PFSK-1 (cell line): ENCODE measurements around the gene PRRC2B.

Experiments used
- FOXP2 ChIP-seq: optimal IDR thresholded peaks from 2 replicates; pipeline ENCODE3; 2011; ENCODE audit warnings: borderline replicate concordance, control low read depth, inconsistent platforms; ENCODE audit not compliant: insufficient read depth; ENCODE audit errors: extremely low read length, extremely low read depth
- POLR2AphosphoS5 ChIP-seq: IDR thresholded peaks from 2 replicates; pipeline ENCODE4 v1.6.1; 2012; ENCODE audit warnings: low read depth, mild to moderate bottlenecking, control low read depth, low read length, moderate library complexity
- REST ChIP-seq, 2 experiments: IDR thresholded peaks; 2 replicates each; pipeline versions ENCODE4 v1.6.1 to v1.8.0; 2011 to 2012; ENCODE audit warnings: low read depth in 2 of 2, low read length in 2 of 2, control low read depth in 1 of 2, inconsistent platforms in 1 of 2, mild to moderate bottlenecking in 1 of 2, moderate library complexity in 1 of 2; ENCODE audit not compliant: insufficient read depth in 1 of 2
- SIN3A ChIP-seq: IDR thresholded peaks from 2 replicates; pipeline ENCODE4 v1.6.1; 2012; ENCODE audit warnings: mild to moderate bottlenecking, low read length, moderate library complexity, borderline replicate concordance; ENCODE audit not compliant: insufficient read depth
- TAF1 ChIP-seq: IDR thresholded peaks from 2 replicates; pipeline ENCODE4 v1.6.1; 2012; ENCODE audit warnings: low read length, control low read depth, borderline replicate concordance; ENCODE audit not compliant: insufficient read depth

Gene PRRC2B

GRCh38 chr9:131385296-131385695, 8.6 kb upstream of the PRRC2B start:
- no peak for TF ChIP-seq SIN3A
- no peak for TF ChIP-seq POLR2AphosphoS5
- no peak for TF ChIP-seq FOXP2
- TF ChIP-seq REST (IDR thresholded peaks at IDR 0.05; ENCODE audit: insufficient read depth in 1 of 2, low read depth in 2 of 2, low read length in 2 of 2): no peak
- no peak for TF ChIP-seq TAF1

GRCh38 chr9:131386281-131386680, 7.6 kb upstream of the PRRC2B start:
- TF ChIP-seq POLR2AphosphoS5: no peak
- no peak for TF ChIP-seq REST (IDR thresholded peaks at IDR 0.05; ENCODE audit: insufficient read depth in 1 of 2, low read depth in 2 of 2, low read length in 2 of 2)
- TF ChIP-seq FOXP2: no peak
- no peak for TF ChIP-seq SIN3A
- TF ChIP-seq TAF1: no peak

GRCh38 chr9:131387394-131387793, 6.5 kb upstream of the PRRC2B start:
- TF ChIP-seq SIN3A (no peak), FOXP2 (no peak), REST (IDR thresholded peaks at IDR 0.05; ENCODE audit: insufficient read depth in 1 of 2, low read depth in 2 of 2, low read length in 2 of 2) (no peak), TAF1 (no peak), POLR2AphosphoS5 (no peak)

GRCh38 chr9:131391020-131391419, 2.9 kb upstream of the PRRC2B start:
- TF ChIP-seq POLR2AphosphoS5 (no peak), TAF1 (no peak)

GRCh38 chr9:131391504-131391903, 2.4 kb upstream of the PRRC2B start:
- TF ChIP-seq FOXP2 (no peak), TAF1 (no peak), REST (IDR thresholded peaks at IDR 0.05; ENCODE audit: insufficient read depth in 1 of 2, low read depth in 2 of 2, low read length in 2 of 2) (no peak), POLR2AphosphoS5 (no peak), SIN3A (no peak)
